GM21367 (cell line): ENCODE measurements around the gene GPER1.

Experiments used
- ATAC-seq: cut with Tn5 transposase; IDR thresholded peaks from one replicate; pipeline ENCODE4 v1.9.1; 2021; ENCODE audit not compliant: unreplicated experiment

GPER1 gene

GRCh38 chr7:1086588-1087464 is 1.1 kb upstream of the GPER1 start:
- ATAC-seq = peak; percentile 63

DNA sequence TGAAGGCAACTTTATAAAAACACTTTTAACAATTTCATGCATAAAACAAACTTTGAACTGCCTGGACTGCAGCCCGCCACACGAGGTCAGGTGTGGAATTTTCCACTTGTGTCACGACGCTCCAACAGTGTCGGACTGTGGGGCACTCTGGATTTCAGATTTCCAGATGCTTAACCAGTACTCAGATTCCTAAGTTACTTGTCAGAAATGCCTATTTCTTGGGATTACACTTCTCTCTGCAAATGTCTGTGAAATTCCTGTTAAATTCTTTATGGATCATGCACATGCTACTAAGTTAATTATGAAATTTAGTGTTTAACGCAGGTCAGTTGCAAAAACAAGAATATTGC is 473 bp upstream of the GPER1 start:
- ATAC-seq = no peak

GRCh38 chr7:1090236-1090635 is 2.3 kb downstream of the GPER1 start:
- ATAC-seq = no peak

GRCh38 chr7:1090686-1091643 is 3.1 kb downstream of the GPER1 start:
- ATAC-seq = no peak

GRCh38 chr7:1091644-1092027 is 3.7 kb downstream of the GPER1 start:
- no peak for ATAC-seq

DNA sequence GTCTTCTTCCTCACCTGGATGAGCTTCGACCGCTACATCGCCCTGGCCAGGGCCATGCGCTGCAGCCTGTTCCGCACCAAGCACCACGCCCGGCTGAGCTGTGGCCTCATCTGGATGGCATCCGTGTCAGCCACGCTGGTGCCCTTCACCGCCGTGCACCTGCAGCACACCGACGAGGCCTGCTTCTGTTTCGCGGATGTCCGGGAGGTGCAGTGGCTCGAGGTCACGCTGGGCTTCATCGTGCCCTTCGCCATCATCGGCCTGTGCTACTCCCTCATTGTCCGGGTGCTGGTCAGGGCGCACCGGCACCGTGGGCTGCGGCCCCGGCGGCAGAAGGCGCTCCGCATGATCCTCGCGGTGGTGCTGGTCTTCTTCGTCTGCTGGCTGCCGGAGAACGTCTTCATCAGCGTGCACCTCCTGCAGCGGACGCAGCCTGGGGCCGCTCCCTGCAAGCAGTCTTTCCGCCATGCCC is 4.3 kb downstream of the GPER1 start:
- no peak for ATAC-seq

GRCh38 chr7:1092806-1093501 is 5.0 kb downstream of the GPER1 start:
- ATAC-seq = no peak

- ATAC-seq = no peak
These were observed 5.6 kb downstream of the GPER1 start for GRCh38 chr7:1093502-1093843.

DNA sequence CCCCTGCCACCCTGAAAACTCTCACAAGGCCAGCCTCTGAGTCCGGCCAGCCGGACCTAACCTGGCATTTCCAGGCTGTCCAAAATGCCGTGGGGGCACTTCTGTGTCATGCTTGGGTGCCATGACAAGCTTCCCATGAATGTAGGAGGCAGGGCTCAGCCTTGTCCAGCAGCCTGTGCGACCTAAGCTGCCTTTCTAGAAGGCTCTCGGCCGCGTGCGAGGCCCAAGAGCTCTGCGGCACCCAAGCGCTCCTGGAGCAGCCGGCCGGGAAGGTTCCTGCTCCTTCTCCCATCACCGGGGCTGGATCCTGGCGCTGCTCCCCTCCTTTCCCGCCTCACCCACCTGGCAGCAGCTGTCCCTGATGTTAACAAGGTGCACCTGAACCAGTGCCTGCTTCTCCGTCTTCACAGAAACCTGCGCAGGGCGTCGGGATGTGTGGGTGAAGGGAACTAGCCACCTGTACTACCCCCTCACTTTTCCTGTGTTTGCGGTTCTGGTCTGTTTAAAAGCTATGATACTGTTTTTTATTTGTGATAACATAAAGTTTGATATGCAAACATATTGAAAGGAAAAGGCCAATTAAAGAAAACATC is 6.1 kb downstream of the GPER1 start:
- ATAC-seq = no peak

GRCh38 chr7:1094870-1095269 is 7.0 kb downstream of the GPER1 start:
- no peak for ATAC-seq

- ATAC-seq = no peak
These were observed 7.8 kb downstream of the GPER1 start for GRCh38 chr7:1095621-1096155.

- no peak for ATAC-seq
These were observed 8.5 kb downstream of the GPER1 start for GRCh38 chr7:1096156-1097119.

GRCh38 chr7:1097120-1097504 is 9.2 kb downstream of the GPER1 start:
- no peak for ATAC-seq

GRCh38 chr7:1098243-1099153 is 10.6 kb downstream of the GPER1 start:
- ATAC-seq = no peak

- no peak for ATAC-seq
These were observed 11.2 kb downstream of the GPER1 start for GRCh38 chr7:1099154-1099542.

GRCh38 chr7:1099637-1100036 is 11.7 kb downstream of the GPER1 start:
- ATAC-seq = no peak

GRCh38 chr7:1100386-1100785 is 12.5 kb downstream of the GPER1 start:
- no peak for ATAC-seq

DNA sequence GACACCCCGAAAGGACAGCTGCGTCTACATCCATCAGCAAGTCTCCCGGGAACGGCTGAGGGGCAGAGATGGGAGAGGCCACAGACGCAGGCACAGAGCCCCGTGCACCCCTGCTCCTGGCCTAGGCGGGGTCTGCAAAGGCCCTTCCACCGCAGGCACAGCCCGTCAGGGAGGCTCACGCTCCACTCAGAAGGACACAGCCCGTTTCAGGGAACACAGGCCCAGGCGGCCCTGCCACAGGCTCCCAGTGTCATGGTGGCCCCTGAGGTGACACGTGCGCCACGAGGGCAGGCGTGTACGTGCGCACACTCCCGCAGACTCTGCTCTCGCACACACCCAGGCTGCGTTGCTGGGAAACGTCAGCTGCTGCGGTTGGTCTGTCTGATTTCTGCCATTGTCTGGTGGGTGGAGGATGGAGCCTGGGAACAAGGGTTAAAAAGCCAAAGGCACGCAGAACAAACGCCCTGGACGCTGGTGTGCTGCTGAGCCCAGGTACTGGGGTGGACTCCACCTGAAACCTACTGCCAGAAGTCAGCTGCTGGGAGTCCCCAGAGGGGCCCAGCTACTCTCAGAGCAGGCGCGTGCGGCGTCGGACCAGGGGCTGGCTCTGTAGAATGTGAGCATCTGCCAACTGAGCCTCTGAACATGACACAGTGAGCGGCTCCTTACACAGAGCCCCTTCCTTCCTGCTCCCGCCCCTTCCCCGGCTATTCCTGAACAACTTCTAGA is 13.1 kb downstream of the GPER1 start:
- ATAC-seq = no peak
